Measurements from ENCODE around the gene ERP29. TPM values are rescaled to one million over a fixed set of nuclear protein-coding genes. Genes with fewer than 3 reads are reported as not detected.
"Not testable (repeated sequence)": the region's sequence is repeated elsewhere in the genome, so short reads cannot be mapped to it uniquely, and the experiment has no call there.

ERP29 gene
- polyA plus RNA-seq, 3 donors = 158 to 207 (median 170) TPM

DNA sequence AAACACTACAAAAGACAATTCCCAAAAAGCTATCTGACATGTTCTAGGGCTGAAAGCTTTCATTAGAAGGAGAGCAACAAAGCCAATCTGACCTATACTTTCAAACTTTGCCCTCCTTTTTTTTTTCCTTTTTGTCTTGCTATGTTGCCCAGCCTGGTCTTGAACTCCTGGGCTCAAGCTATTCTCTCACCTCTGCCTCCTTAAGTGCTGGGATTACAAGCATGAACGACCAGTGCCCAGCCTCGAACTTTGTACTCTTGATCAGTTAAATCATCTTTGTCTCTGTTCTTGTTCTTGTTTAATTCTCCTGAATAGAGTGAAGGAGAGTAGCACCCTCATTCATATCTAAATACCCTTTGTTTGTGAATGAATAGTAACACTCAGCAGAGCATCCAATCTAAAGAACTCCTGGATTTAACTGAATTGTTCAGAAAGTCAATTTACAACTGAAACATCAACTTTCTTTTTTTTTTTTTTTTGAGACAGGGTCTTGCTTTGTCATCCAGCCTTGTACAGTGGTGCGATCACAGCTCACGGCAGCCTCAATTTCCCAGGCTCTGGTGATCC lies 22.1 kb downstream of the ERP29 start:
- intact Hi-C loops (cut with micrococcal nuclease) = no loop called here
- Mint-ChIP-seq H3K36me3 (peaks cover 72 to 89% of the 10 kb centered on the region in 2 donors), H3K4me3 (no peak overlapping the region), H3K4me1 (no peaks in the 10 kb centered on the region), H3K27me3 (ENCODE audit: low read depth in 3 of 3) (no peaks in the 10 kb centered on the region), H3K9me3 (peaks cover 0 to 2% (median 0%) of the 10 kb centered on the region in 7 donors), H3K27ac (peak overlapping the region in 2 of 7 donors; percentile 5 to 54)
- no peaks in the 10 kb centered on the region for H3K79me2 ChIP-seq (ENCODE audit: insufficient read depth, low read length)
- no peak overlapping the region for H3K4me3 ChIP-seq (replicated peaks in 1 of 3; ENCODE audit: low read depth in 2 of 3, low read length in 3 of 3)
- no peak overlapping the region for H3K27ac ChIP-seq (ENCODE audit: low read depth in 1 of 2, low read length in 2 of 2)
- H3K36me3 ChIP-seq (replicated peaks in 1 of 2; ENCODE audit: control insufficient read depth in 1 of 2, insufficient read depth in 2 of 2, low read length in 2 of 2) = peaks cover 75 to 94% of the 10 kb centered on the region in 2 donors
- H3K4me2 ChIP-seq (replicated peaks; ENCODE audit: extremely low read depth, low read length, poor library complexity, severe bottlenecking) = no peak overlapping the region
- WGBS (ENCODE audit: insufficient coverage) = no CpG with 5 or more reads among the region's 4 CpGs
- no peak for DNase-seq
- H3K9me3 ChIP-seq (replicated peaks in 1 of 2; ENCODE audit: control insufficient read depth in 1 of 2, insufficient read depth in 1 of 2, low read length in 2 of 2) = no peaks in the 10 kb centered on the region
- no peaks in the 10 kb centered on the region for H3K27me3 ChIP-seq (ENCODE audit: control insufficient read depth in 2 of 2, insufficient read depth in 2 of 2, low read length in 2 of 2)
- no peaks in the 10 kb centered on the region for H4K20me1 ChIP-seq (ENCODE audit: insufficient read depth, low read length)
- no peaks in the 10 kb centered on the region for H3K4me1 ChIP-seq (ENCODE audit: control insufficient read depth in 1 of 2, insufficient read depth in 2 of 2, low read length in 2 of 2)
- no peak overlapping the region for H3K9ac ChIP-seq (ENCODE audit: insufficient read depth, low read length, poor library complexity, severe bottlenecking)
- no peak overlapping the region for H2AFZ ChIP-seq (ENCODE audit: insufficient read depth, low read depth, low read length, poor library complexity, severe bottlenecking)
- TF ChIP-seq, protein P1, sequence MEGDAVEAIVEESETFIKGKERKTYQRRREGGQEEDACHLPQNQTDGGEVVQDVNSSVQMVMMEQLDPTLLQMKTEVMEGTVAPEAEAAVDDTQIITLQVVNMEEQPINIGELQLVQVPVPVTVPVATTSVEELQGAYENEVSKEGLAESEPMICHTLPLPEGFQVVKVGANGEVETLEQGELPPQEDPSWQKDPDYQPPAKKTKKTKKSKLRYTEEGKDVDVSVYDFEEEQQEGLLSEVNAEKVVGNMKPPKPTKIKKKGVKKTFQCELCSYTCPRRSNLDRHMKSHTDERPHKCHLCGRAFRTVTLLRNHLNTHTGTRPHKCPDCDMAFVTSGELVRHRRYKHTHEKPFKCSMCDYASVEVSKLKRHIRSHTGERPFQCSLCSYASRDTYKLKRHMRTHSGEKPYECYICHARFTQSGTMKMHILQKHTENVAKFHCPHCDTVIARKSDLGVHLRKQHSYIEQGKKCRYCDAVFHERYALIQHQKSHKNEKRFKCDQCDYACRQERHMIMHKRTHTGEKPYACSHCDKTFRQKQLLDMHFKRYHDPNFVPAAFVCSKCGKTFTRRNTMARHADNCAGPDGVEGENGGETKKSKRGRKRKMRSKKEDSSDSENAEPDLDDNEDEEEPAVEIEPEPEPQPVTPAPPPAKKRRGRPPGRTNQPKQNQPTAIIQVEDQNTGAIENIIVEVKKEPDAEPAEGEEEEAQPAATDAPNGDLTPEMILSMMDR (IDR thresholded peaks at IDR 0.05) = no peak

DNA sequence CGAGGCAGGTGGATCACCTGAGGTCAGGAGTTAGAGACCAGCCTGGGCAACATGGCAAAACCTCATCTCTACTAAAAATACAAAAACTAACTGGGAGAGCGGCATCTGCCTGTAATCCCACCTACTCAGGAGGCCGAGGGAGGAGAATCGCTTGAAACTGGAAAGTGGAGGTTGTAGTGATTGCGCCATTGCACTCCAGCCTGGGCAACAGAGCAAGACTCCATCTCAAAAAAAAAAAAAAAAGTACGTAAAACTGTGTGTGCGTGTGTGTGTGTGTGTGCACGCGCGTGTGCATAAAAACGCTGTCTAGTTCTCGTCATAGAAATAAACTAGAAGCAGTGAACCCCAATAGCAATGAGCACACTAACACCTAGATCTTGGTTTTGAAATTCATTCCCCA lies 23.4 kb downstream of the ERP29 start:
- H3K36me3 Mint-ChIP-seq = peaks cover 64 to 82% of the 10 kb centered on the region in 2 donors

More for the DNA sequence above, 23.4 kb downstream of the ERP29 start:
- H3K4me2 ChIP-seq (replicated peaks; ENCODE audit: extremely low read depth, low read length, poor library complexity, severe bottlenecking); H3K9me3 ChIP-seq (replicated peaks in 1 of 2; ENCODE audit: control insufficient read depth in 1 of 2, insufficient read depth in 1 of 2, low read length in 2 of 2); H3K4me3 ChIP-seq (replicated peaks in 1 of 3; ENCODE audit: low read depth in 2 of 3, low read length in 3 of 3); H3K79me2 ChIP-seq (ENCODE audit: insufficient read depth, low read length); H3K9me3 Mint-ChIP-seq; H2AFZ ChIP-seq (ENCODE audit: insufficient read depth, low read depth, low read length, poor library complexity, severe bottlenecking); H3K27me3 Mint-ChIP-seq (ENCODE audit: low read depth in 3 of 3); intact Hi-C loops (cut with micrococcal nuclease); H4K20me1 ChIP-seq (ENCODE audit: insufficient read depth, low read length); H3K4me3 Mint-ChIP-seq; H3K9ac ChIP-seq (ENCODE audit: insufficient read depth, low read length, poor library complexity, severe bottlenecking); H3K27me3 ChIP-seq (ENCODE audit: control insufficient read depth in 2 of 2, insufficient read depth in 2 of 2, low read length in 2 of 2); H3K27ac ChIP-seq (ENCODE audit: low read depth in 1 of 2, low read length in 2 of 2); H3K4me1 ChIP-seq (ENCODE audit: control insufficient read depth in 1 of 2, insufficient read depth in 2 of 2, low read length in 2 of 2); H3K4me1 Mint-ChIP-seq; DNase-seq: not testable (repeated sequence)
- 93% methylated on average over 5 of the region's 12 CpGs for WGBS (ENCODE audit: insufficient coverage)
- H3K27ac Mint-ChIP-seq = peak overlapping the region in 2 of 7 donors; percentile 14 to 43
- peaks cover 80 to 95% of the 10 kb centered on the region in 2 donors for H3K36me3 ChIP-seq (replicated peaks in 1 of 2; ENCODE audit: control insufficient read depth in 1 of 2, insufficient read depth in 2 of 2, low read length in 2 of 2)

Measured in CD14-positive monocyte (primary cell).